ENCODE results near the gene CELF2.

The CELF2 gene

GRCh38 chr10:11205030-11205772, 187.5 kb downstream of the CELF2 start:
- no peak for FAIRE-seq

GRCh38 chr10:11206676-11207559, 189.2 kb downstream of the CELF2 start:
- no peak for FAIRE-seq

GRCh38 chr10:11207560-11207844, 189.8 kb downstream of the CELF2 start:
- no peak for FAIRE-seq

GRCh38 chr10:11208243-11208642, 190.6 kb downstream of the CELF2 start:
- no peak for FAIRE-seq

GRCh38 chr10:11208908-11209829, 191.5 kb downstream of the CELF2 start:
- no peak for FAIRE-seq

- FAIRE-seq: no peak
Observed at GRCh38 chr10:11209830-11210181, 192.1 kb downstream of the CELF2 start.

- no peak for FAIRE-seq
Observed at GRCh38 chr10:11210211-11210922, 192.7 kb downstream of the CELF2 start.

GRCh38 chr10:11212288-11213085, 194.8 kb downstream of the CELF2 start:
- FAIRE-seq: no peak

- FAIRE-seq: no peak
Observed at GRCh38 chr10:11213137-11213536, 195.5 kb downstream of the CELF2 start.

- FAIRE-seq: no peak
Observed at GRCh38 chr10:11214407-11214806, 196.7 kb downstream of the CELF2 start.

GRCh38 chr10:11215471-11215870, 197.8 kb downstream of the CELF2 start:
- FAIRE-seq: no peak

- no peak for FAIRE-seq
Observed at GRCh38 chr10:11217521-11217920, 199.8 kb downstream of the CELF2 start.

- no peak for FAIRE-seq
Observed at GRCh38 chr10:11218395-11218794, 200.7 kb downstream of the CELF2 start.

- no peak for FAIRE-seq
Observed at GRCh38 chr10:11219431-11219830, 201.8 kb downstream of the CELF2 start.

- no peak for FAIRE-seq
Observed at GRCh38 chr10:11223081-11223480, 205.4 kb downstream of the CELF2 start.

- no peak for FAIRE-seq
Observed at GRCh38 chr10:11223507-11224140, 206.0 kb downstream of the CELF2 start.

- FAIRE-seq: no peak
Observed at GRCh38 chr10:11224321-11224720, 206.6 kb downstream of the CELF2 start.

GRCh38 chr10:11224792-11225416, 207.2 kb downstream of the CELF2 start:
- no peak for FAIRE-seq

GRCh38 chr10:11225935-11226334, 208.3 kb downstream of the CELF2 start:
- no peak for FAIRE-seq

GRCh38 chr10:11227103-11227502, 209.4 kb downstream of the CELF2 start:
- FAIRE-seq: no peak

- no peak for FAIRE-seq
Observed at GRCh38 chr10:11229893-11230292, 212.2 kb downstream of the CELF2 start.

Measured in TTC549 (cell line).